Endothelial cell of umbilical vein (primary cell): ENCODE results near the gene PIK3CB. TPM values are rescaled to one million over a fixed set of nuclear protein-coding genes. Genes with fewer than 3 reads are reported as not detected.

Experiments
- BruUV-seq: library from RNA; stranded (reverse); fragments of 400-500 nt; replicated peaks from 2 replicates; lab custom pipeline; 2021; lab: Mats Ljungman, UMichigan
- CTCF ChIA-PET: fragments of 300-600, 350-600 bp; sonication (Branson Sonifier 250); formaldehyde crosslinking; loops from one replicate; lab custom pipeline; 2021; ENCODE audit warnings: antibody characterized with exemption, inconsistent platforms; lab: Charles Lee
- POLR2A ChIA-PET: fragments of 300-600, 350-600 bp; sonication (Branson Sonifier 250); formaldehyde crosslinking; loops from one replicate; lab custom pipeline; 2021; ENCODE audit warnings: antibody characterized with exemption, inconsistent platforms; lab: Charles Lee
- DNase-seq: peaks from one replicate; pipeline ENCODE4 v3.0.0-alpha.2; 2011; ENCODE audit warnings: low read depth, low spot score
- FAIRE-seq: peaks from 2 replicates; lab custom pipeline; 2011; peaks lifted over from hg19 to GRCh38; lab: Jason Lieb, UNC
- H2AFZ ChIP-seq: 2 replicates; pipeline ENCODE4 v1.6.0; 2012; ENCODE audit warnings: low read depth, low read length, control low read depth, inconsistent platforms
- H3K27ac ChIP-seq: 2 replicates; pipeline ENCODE4 v1.5.1; 2011; ENCODE audit warnings: low read depth, mild to moderate bottlenecking, control low read depth, low read length, moderate library complexity; ENCODE audit not compliant: insufficient read depth
- H3K27me3 ChIP-seq, 2 experiments: 2 replicates each; pipeline versions ENCODE4 v1.6.0 to v1.6.1; 2011; ENCODE audit warnings: low read length in 2 of 2, mixed read lengths in 1 of 2; ENCODE audit not compliant: control insufficient read depth in 2 of 2, insufficient read depth in 2 of 2
- H3K36me3 ChIP-seq, 2 experiments: 2 replicates in 1 of 2; 3 replicates in 1 of 2; pipeline ENCODE4 v1.5.1; 2011; ENCODE audit warnings: low read length in 2 of 2, mild to moderate bottlenecking in 1 of 2, moderate library complexity in 1 of 2; ENCODE audit not compliant: control insufficient read depth in 2 of 2, insufficient read depth in 2 of 2; ENCODE audit errors: extremely low read depth in 1 of 2
- H3K4me1 ChIP-seq: 3 replicates; pipeline ENCODE4 v1.5.1; 2011; ENCODE audit warnings: mild to moderate bottlenecking, low read length; ENCODE audit not compliant: control insufficient read depth, insufficient read depth; ENCODE audit errors: extremely low read depth
- H3K4me2 ChIP-seq: 2 replicates; pipeline ENCODE4 v1.6.1; 2011; ENCODE audit warnings: low read length, control low read depth, mixed read lengths; ENCODE audit not compliant: insufficient read depth
- H3K4me3 ChIP-seq, 3 experiments: fragments of 200-600 bp in 1 of 3; sonication (generic), shearing (Covaris generic) in 1 of 3; replicated peaks in 1 of 3; 2 replicates each; pipeline ENCODE4 v1.5.1; 2011 to 2016; ENCODE audit warnings: control low read depth in 3 of 3, low read length in 3 of 3, mild to moderate bottlenecking in 2 of 3, inconsistent platforms in 1 of 3, low read depth in 1 of 3, moderate library complexity in 1 of 3; ENCODE audit not compliant: insufficient read depth in 1 of 3
- H3K79me2 ChIP-seq: 2 replicates; pipeline ENCODE4 v1.6.0; 2012; ENCODE audit warnings: low read length, inconsistent platforms; ENCODE audit not compliant: control insufficient read depth, insufficient read depth
- H3K9ac ChIP-seq: replicated peaks from 2 replicates; pipeline ENCODE3; 2011; ENCODE audit warnings: low read length, control low read depth; ENCODE audit not compliant: insufficient read depth; ENCODE audit errors: extremely low read depth
- H3K9me1 ChIP-seq: replicated peaks from 3 replicates; pipeline ENCODE4 v1.6.0; 2011; ENCODE audit warnings: mild to moderate bottlenecking, low read length; ENCODE audit not compliant: control insufficient read depth, insufficient read depth; ENCODE audit errors: extremely low read depth
- H3K9me3 ChIP-seq: replicated peaks from 2 replicates; pipeline ENCODE4 v1.5.1; 2012; ENCODE audit warnings: low read length, inconsistent platforms; ENCODE audit not compliant: control insufficient read depth, insufficient read depth
- H4K20me1 ChIP-seq: replicated peaks from 2 replicates; pipeline ENCODE3; 2011; ENCODE audit warnings: mild to moderate bottlenecking, low read length; ENCODE audit not compliant: control insufficient read depth, insufficient read depth; ENCODE audit errors: extremely low read depth
- EZH2 ChIP-seq: IDR thresholded peaks from 2 replicates; pipeline ENCODE4 v1.6.1; 2012; ENCODE audit warnings: borderline replicate concordance, low read depth, mild to moderate bottlenecking, moderate library complexity, low read length, inconsistent platforms; ENCODE audit not compliant: severe bottlenecking
- FOS ChIP-seq: IDR thresholded peaks from 2 replicates; pipeline ENCODE4 v1.6.1; 2011; ENCODE audit warnings: mild to moderate bottlenecking, low read length, moderate library complexity, borderline replicate concordance; ENCODE audit not compliant: insufficient read depth
- GATA2 ChIP-seq: IDR thresholded peaks from 2 replicates; pipeline ENCODE4 v1.7.0; 2011; ENCODE audit warnings: low read depth, mild to moderate bottlenecking, moderate library complexity, mixed read lengths, low read length; ENCODE audit not compliant: insufficient read length, insufficient read depth
- JUN ChIP-seq: IDR thresholded peaks from 2 replicates; pipeline ENCODE4 v1.6.1; 2011; ENCODE audit warnings: borderline replicate concordance, low read depth; ENCODE audit not compliant: insufficient read length, insufficient read depth
- MAX ChIP-seq: IDR thresholded peaks from 2 replicates; pipeline ENCODE4 v1.6.1; 2011; ENCODE audit not compliant: insufficient read depth, insufficient read length
- MYC ChIP-seq: IDR thresholded peaks from one replicate; pipeline ENCODE4 v1.6.1; 2011; ENCODE audit warnings: mild to moderate bottlenecking, low read depth, low read length
- POLR2A ChIP-seq: IDR thresholded peaks from 2 replicates; pipeline ENCODE4 v1.6.1; 2012; ENCODE audit warnings: low read depth, mild to moderate bottlenecking, control low read depth, low read length
- POLR2AphosphoS5 ChIP-seq: IDR thresholded peaks from 2 replicates; pipeline ENCODE4 v1.6.1; 2012; ENCODE audit warnings: low read depth, mild to moderate bottlenecking, control low read depth, low read length, moderate library complexity; ENCODE audit not compliant: insufficient read depth
- dilution Hi-C: fragments of 300-500 bp; cut with MboI; formaldehyde crosslinking; loops from one replicate; pipeline ENCODE4 v1.15.0; 2019; ENCODE audit warnings: low sequenced_read_pairs; ENCODE audit not compliant: extremely low pct_ligation_motif_present
- intact Hi-C: fragments of 100-400 bp; cut with micrococcal nuclease; formaldehyde crosslinking; loops from one replicate; pipeline ENCODE4 v1.10.0; 2022
- polyA plus RNA-seq, 4 experiments: library from polyadenylated mRNA; depleted of rRNA in 3 of 4; stranded (reverse) in 3 of 4; unstranded in 1 of 4; fragments of >200 nt; gene quantifications; 2 replicates each; pipeline versions ENCODE4 v1.2.1 to v1.2.3, GENCODE V29; 2011 to 2012; ENCODE audit warnings: missing spikeins in 1 of 4
- total RNA-seq: library from RNA; stranded (reverse); gene quantifications from 2 replicates; pipeline ENCODE4 v1.2.3, GENCODE V29; 2021
- TF ChIP-seq, protein P1 (sequence below), 2 donors: IDR thresholded peaks; 1 replicate in 1 of 2; 2 replicates in 1 of 2; pipeline ENCODE4 v1.5.1; 2011; ENCODE audit warnings: low read length in 2 of 2, mild to moderate bottlenecking in 2 of 2, moderate library complexity in 2 of 2, control low read depth in 1 of 2, inconsistent platforms in 1 of 2, low read depth in 1 of 2; ENCODE audit not compliant: insufficient read depth in 1 of 2; ENCODE audit errors: extremely low read depth in 1 of 2

PIK3CB gene
- total and polyA plus RNA-seq, 2 donors (not counting 3 experiments of a cell fraction or from before 2014, with no cell fraction given), result 9.0 to 29.8 TPM

- H3K4me1 ChIP-seq, result peaks cover 7% of the 10 kb centered on the region
- no peaks in the 10 kb centered on the region for H3K9me1 ChIP-seq
- dilution Hi-C loops (no loop called here), intact Hi-C loops (no loop called here)
- no peak overlapping the region for H3K4me2 ChIP-seq
- no peak overlapping the region for H2AFZ ChIP-seq
- H3K9me3 ChIP-seq, result no peaks in the 10 kb centered on the region
- POLR2A ChIA-PET, result no interaction called here
- BruUV-seq, result no TSS peak
- FAIRE-seq (no peak), DNase-seq (no peak)
- CTCF ChIA-PET, result interaction anchor here (2.9 kb wide), 1 partner anchor 66 kb away, joined by 11 read pairs; no protein-coding TSS in a partner anchor
- H4K20me1 ChIP-seq, result no peaks in the 10 kb centered on the region
- no peak overlapping the region for H3K4me3 ChIP-seq
- H3K9ac ChIP-seq, result no peak overlapping the region
- no peaks in the 10 kb centered on the region for H3K79me2 ChIP-seq
- H3K36me3 ChIP-seq, result no peaks in the 10 kb centered on the region
- H3K27ac ChIP-seq, result no peak overlapping the region
- no peaks in the 10 kb centered on the region for H3K27me3 ChIP-seq
- TF ChIP-seq FOS (no peak), JUN (no peak), MAX (no peak), POLR2A (no peak), EZH2 (no peak), MYC (no peak), GATA2 (no peak), POLR2AphosphoS5 (no peak)
- TF ChIP-seq, protein P1, sequence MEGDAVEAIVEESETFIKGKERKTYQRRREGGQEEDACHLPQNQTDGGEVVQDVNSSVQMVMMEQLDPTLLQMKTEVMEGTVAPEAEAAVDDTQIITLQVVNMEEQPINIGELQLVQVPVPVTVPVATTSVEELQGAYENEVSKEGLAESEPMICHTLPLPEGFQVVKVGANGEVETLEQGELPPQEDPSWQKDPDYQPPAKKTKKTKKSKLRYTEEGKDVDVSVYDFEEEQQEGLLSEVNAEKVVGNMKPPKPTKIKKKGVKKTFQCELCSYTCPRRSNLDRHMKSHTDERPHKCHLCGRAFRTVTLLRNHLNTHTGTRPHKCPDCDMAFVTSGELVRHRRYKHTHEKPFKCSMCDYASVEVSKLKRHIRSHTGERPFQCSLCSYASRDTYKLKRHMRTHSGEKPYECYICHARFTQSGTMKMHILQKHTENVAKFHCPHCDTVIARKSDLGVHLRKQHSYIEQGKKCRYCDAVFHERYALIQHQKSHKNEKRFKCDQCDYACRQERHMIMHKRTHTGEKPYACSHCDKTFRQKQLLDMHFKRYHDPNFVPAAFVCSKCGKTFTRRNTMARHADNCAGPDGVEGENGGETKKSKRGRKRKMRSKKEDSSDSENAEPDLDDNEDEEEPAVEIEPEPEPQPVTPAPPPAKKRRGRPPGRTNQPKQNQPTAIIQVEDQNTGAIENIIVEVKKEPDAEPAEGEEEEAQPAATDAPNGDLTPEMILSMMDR (IDR thresholded peaks at IDR 0.05; ENCODE audit: extremely low read depth in 1 of 2, insufficient read depth in 1 of 2, low read depth in 1 of 2, low read length in 2 of 2), result no peak
Observed at GRCh38 chr3:138849222-138849940, 14.7 kb upstream of the PIK3CB start.
